Urinary bladder (tissue), 4 donors: ENCODE results near the gene KMT2B. TPM values are rescaled to one million over a fixed set of nuclear protein-coding genes. Genes with fewer than 3 reads are reported as not detected.

Source experiments
- DNase-seq: peaks from one replicate; pipeline ENCODE4 v3.0.0-alpha.2; 2015; ENCODE audit errors: extremely low spot score
- H3K27ac ChIP-seq: one replicate; pipeline ENCODE4 v1.5.1; 2013; ENCODE audit warnings: low read depth, mild to moderate bottlenecking, moderate library complexity
- H3K36me3 ChIP-seq: one replicate; pipeline ENCODE4 v1.6.1; 2013; ENCODE audit warnings: mild to moderate bottlenecking, moderate library complexity; ENCODE audit not compliant: insufficient read depth
- H3K4me1 ChIP-seq: one replicate; pipeline ENCODE4 v1.6.1; 2013; ENCODE audit warnings: mild to moderate bottlenecking, moderate library complexity; ENCODE audit not compliant: insufficient read depth
- H3K4me3 ChIP-seq: one replicate; pipeline ENCODE4 v1.5.1; 2013; ENCODE audit warnings: low read depth, low read length
- WGBS: extraction: QIAGEN DNeasy Blood & Tissue Kit; methylation state at CpG from one replicate; pipeline ENCODE4 v1.1.7; 2013; 5-methylcytosine and 5-hydroxymethylcytosine counted together
- polyA plus RNA-seq: library from polyadenylated mRNA; stranded (reverse); fragments of 200-250 nt; gene quantifications from one replicate; pipeline ENCODE4 v1.2.3, GENCODE V29; 2013
- total RNA-seq: library from RNA; depleted of rRNA; stranded (reverse); fragments of >200 nt; gene quantifications from one replicate; pipeline ENCODE4 v1.2.3, GENCODE V29; 2014
- donor health status: healthy with polysubstance abuse.
- donor health status: healthy.

KMT2B gene
- total and polyA plus RNA-seq, 2 donors, result 7.1 to 25.9 TPM

- no peaks in the 10 kb centered on the region for H3K4me1 ChIP-seq
- DNase-seq, result no peak
- no peak overlapping the region for H3K4me3 ChIP-seq
- 76% methylated on average over 2 of the region's 2 CpGs for WGBS
- no peak overlapping the region for H3K27ac ChIP-seq
- no peaks in the 10 kb centered on the region for H3K36me3 ChIP-seq
Measured at GRCh38 chr19:35695895-35696422, 21.8 kb upstream of the KMT2B start.

GRCh38 chr19:35696835-35697234 lies 21.0 kb upstream of the KMT2B start:
- 76% methylated on average over 4 of the region's 4 CpGs for WGBS
- Histone ChIP-seq H3K27ac (no peak overlapping the region), H3K4me3 (no peak overlapping the region), H3K36me3 (no peaks in the 10 kb centered on the region), H3K4me1 (no peaks in the 10 kb centered on the region)
- no peak for DNase-seq

GRCh38 chr19:35702223-35703012 lies 15.4 kb upstream of the KMT2B start:
- Histone ChIP-seq H3K36me3 (no peaks in the 10 kb centered on the region), H3K4me1 (no peaks in the 10 kb centered on the region), H3K27ac (no peak overlapping the region), H3K4me3 (peak overlapping the region; percentile 44)
- WGBS, result under 1% methylated on average over 50 of the region's 50 CpGs
- DNase-seq, result peak; percentile 93

- DNase-seq, result no peak
- WGBS, result 51% methylated on average over 9 of the region's 9 CpGs
- no peaks in the 10 kb centered on the region for H3K36me3 ChIP-seq
- H3K4me3 ChIP-seq, result no peak overlapping the region
- H3K4me1 ChIP-seq, result no peaks in the 10 kb centered on the region
- no peak overlapping the region for H3K27ac ChIP-seq
Measured at GRCh38 chr19:35703343-35703742, 14.5 kb upstream of the KMT2B start.

- 19% methylated on average over 24 of the region's 24 CpGs for WGBS
- no peaks in the 10 kb centered on the region for H3K4me1 ChIP-seq
- H3K36me3 ChIP-seq, result no peaks in the 10 kb centered on the region
- no peak within 1 kb of the TSS for H3K4me3 ChIP-seq
- DNase-seq, result no peak
- H3K27ac ChIP-seq, result no peak within 1 kb of the TSS
Measured at GRCh38 chr19:35704218-35704617, 13.6 kb upstream of the KMT2B start, which contains the start of gene ZBTB32. Gene ZBTB32 (plus strand): TSS chr19:35704558. CDS start chr19:35714627, 10,069 bp downstream.

GRCh38 chr19:35708391-35708790 lies 9.4 kb upstream of the KMT2B start:
- Histone ChIP-seq H3K27ac (no peak overlapping the region), H3K36me3 (no peaks in the 10 kb centered on the region), H3K4me3 (no peak overlapping the region), H3K4me1 (no peaks in the 10 kb centered on the region)
- 90% methylated on average over 1 of the region's 1 CpG for WGBS
- DNase-seq, result no peak

GRCh38 chr19:35710784-35711723 lies 6.7 kb upstream of the KMT2B start:
- WGBS, result 70% methylated on average over 13 of the region's 13 CpGs
- Histone ChIP-seq H3K27ac (no peak overlapping the region), H3K4me1 (no peaks in the 10 kb centered on the region), H3K4me3 (no peak overlapping the region), H3K36me3 (no peaks in the 10 kb centered on the region)
- no peak for DNase-seq

GRCh38 chr19:35712567-35713505 lies 5.0 kb upstream of the KMT2B start:
- Histone ChIP-seq H3K4me3 (no peak overlapping the region), H3K27ac (no peak overlapping the region), H3K4me1 (no peaks in the 10 kb centered on the region), H3K36me3 (no peaks in the 10 kb centered on the region)
- no peak for DNase-seq
- WGBS, result 70% methylated on average over 11 of the region's 11 CpGs

- WGBS, result 68% methylated on average over 2 of the region's 2 CpGs
- no peaks in the 10 kb centered on the region for H3K36me3 ChIP-seq
- no peak for DNase-seq
- H3K4me3 ChIP-seq, result no peak overlapping the region
- H3K27ac ChIP-seq, result no peak overlapping the region
- no peaks in the 10 kb centered on the region for H3K4me1 ChIP-seq
Measured at GRCh38 chr19:35713506-35713850, 4.3 kb upstream of the KMT2B start.

- H3K27ac ChIP-seq, result no peak overlapping the region
- no peaks in the 10 kb centered on the region for H3K36me3 ChIP-seq
- 71% methylated on average over 12 of the region's 12 CpGs for WGBS
- no peak overlapping the region for H3K4me3 ChIP-seq
- H3K4me1 ChIP-seq, result no peaks in the 10 kb centered on the region
- no peak for DNase-seq
Measured at GRCh38 chr19:35713904-35714495, 3.8 kb upstream of the KMT2B start.

GRCh38 chr19:35714601-35715354 lies 3.0 kb upstream of the KMT2B start:
- Histone ChIP-seq H3K4me3 (no peak overlapping the region), H3K4me1 (no peaks in the 10 kb centered on the region), H3K36me3 (no peaks in the 10 kb centered on the region), H3K27ac (no peak overlapping the region)
- no peak for DNase-seq
- 66% methylated on average over 14 of the region's 14 CpGs for WGBS

- H3K4me3 ChIP-seq, result no peak overlapping the region
- no peak for DNase-seq
- WGBS, result 74% methylated on average over 7 of the region's 7 CpGs
Measured at GRCh38 chr19:35715355-35715809, 2.4 kb upstream of the KMT2B start.

More at GRCh38 chr19:35715355-35715809, 2.4 kb upstream of the KMT2B start:
- no peaks in the 10 kb centered on the region for H3K4me1 ChIP-seq
- H3K36me3 ChIP-seq, result no peaks in the 10 kb centered on the region
- H3K27ac ChIP-seq, result no peak overlapping the region
